ENCODE measurements around the gene PSKH1.

Gene PSKH1

DNA sequence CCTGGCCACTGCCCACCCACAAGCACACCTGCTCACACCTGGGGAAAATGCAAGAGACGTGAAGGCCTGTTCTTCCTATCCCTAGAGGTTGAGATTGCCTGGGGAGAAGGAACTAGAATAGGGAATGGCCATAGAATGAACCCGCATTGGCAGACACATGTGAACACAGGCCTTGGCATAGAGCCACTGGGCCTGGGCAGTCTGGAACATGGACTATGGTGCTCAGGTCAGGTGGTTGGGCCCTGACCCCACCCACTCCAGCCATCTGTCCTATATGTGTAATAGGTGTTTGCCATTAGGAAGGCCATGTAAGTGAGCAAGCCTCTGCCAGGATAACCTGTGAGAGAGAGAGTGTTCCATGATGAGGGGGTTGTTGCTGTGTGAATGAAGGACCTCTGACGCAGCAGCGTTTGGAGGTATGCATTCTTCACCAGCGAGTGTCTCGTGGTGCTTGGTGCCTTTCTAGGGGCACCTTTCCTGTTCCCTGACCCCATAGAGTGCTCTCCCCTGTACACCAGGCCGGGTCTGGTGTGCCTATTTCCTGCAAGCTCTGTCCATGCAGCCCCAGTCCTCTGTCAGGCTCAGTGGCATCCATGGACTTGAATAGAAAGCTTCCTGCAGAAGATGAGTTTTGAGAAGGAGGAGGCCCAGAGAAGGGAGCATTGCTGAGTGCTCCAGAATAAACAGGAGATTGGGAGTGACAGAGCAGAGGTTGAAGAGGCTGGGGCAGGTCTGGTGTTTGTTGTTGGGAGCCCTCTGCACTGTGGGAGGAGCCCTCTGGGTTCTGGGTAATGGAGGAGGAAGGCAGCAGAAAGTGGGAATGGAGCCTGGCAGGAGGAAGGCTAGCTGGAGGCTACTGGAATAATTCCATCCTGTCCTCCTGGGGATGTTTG lies 23.0 kb downstream of the PSKH1 start:
- H3K9ac ChIP-seq = no peak overlapping the region
- no peak overlapping the region for H2AFZ ChIP-seq
- no peak overlapping the region for H3K27ac ChIP-seq
- peaks cover 80% of the 10 kb centered on the region for H3K79me2 ChIP-seq
- H3K4me3 ChIP-seq (ENCODE audit: low read depth, low read length) = no peak overlapping the region
- peaks cover 13% of the 10 kb centered on the region for H3K4me1 ChIP-seq
- no peaks in the 10 kb centered on the region for H3K9me3 ChIP-seq (ENCODE audit: control insufficient read depth, low read length)
- H3K27me3 ChIP-seq (ENCODE audit: control insufficient read depth, insufficient read depth, low read length) = no peaks in the 10 kb centered on the region
- H3K4me2 ChIP-seq (ENCODE audit: low read length) = no peak overlapping the region
- TF ChIP-seq, protein P1, sequence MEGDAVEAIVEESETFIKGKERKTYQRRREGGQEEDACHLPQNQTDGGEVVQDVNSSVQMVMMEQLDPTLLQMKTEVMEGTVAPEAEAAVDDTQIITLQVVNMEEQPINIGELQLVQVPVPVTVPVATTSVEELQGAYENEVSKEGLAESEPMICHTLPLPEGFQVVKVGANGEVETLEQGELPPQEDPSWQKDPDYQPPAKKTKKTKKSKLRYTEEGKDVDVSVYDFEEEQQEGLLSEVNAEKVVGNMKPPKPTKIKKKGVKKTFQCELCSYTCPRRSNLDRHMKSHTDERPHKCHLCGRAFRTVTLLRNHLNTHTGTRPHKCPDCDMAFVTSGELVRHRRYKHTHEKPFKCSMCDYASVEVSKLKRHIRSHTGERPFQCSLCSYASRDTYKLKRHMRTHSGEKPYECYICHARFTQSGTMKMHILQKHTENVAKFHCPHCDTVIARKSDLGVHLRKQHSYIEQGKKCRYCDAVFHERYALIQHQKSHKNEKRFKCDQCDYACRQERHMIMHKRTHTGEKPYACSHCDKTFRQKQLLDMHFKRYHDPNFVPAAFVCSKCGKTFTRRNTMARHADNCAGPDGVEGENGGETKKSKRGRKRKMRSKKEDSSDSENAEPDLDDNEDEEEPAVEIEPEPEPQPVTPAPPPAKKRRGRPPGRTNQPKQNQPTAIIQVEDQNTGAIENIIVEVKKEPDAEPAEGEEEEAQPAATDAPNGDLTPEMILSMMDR (IDR thresholded peaks at IDR 0.05) = no peak
- H3K36me3 ChIP-seq (ENCODE audit: control insufficient read depth, insufficient read depth, low read length) = no peaks in the 10 kb centered on the region

DNA sequence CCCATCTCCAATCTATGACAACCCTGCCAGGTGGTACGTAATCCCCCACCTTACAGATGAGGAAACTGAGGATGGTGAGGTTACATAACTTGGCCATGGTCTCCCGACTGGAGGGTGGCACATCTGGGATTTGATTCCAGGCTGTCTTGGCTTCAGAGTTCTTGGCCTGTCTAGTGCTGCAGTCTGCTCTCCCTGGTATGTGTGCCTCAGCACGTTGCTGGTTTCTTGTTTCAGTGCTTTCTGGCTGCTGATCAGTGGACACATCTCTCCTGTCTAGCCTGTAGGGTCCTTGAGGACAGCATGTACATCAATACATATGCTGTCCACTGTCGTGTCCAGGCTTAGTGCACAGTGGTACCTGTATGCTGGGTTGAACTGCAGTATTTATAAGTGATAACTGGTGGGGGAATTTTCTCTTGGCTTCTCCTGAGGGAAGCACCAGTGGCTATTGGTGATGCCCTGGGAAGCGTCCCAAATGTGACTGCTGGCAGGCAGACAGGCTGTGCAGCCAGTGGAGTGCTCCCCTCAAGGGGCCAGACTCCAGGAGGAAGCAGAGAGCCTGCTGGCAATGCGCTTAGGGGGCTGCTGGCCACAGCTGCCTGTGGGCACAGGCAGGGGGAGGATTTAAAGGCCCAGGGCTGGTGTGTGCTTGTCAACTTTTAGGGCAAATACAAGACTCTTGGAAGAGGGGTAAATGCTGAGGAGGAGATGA lies 24.2 kb downstream of the PSKH1 start:
- peaks cover 13% of the 10 kb centered on the region for H3K4me1 ChIP-seq
- H3K9me3 ChIP-seq (ENCODE audit: control insufficient read depth, low read length) = no peaks in the 10 kb centered on the region
- H3K36me3 ChIP-seq (ENCODE audit: control insufficient read depth, insufficient read depth, low read length) = no peaks in the 10 kb centered on the region
- no peak overlapping the region for H2AFZ ChIP-seq
- no peak overlapping the region for H3K4me2 ChIP-seq (ENCODE audit: low read length)
- H3K27ac ChIP-seq = peak overlapping the region; percentile 52
- H3K79me2 ChIP-seq = peaks cover 77% of the 10 kb centered on the region
- H3K9ac ChIP-seq = no peak overlapping the region
- TF ChIP-seq, protein P1 (IDR thresholded peaks at IDR 0.05) = no peak
- H3K4me3 ChIP-seq (ENCODE audit: low read depth, low read length) = no peak overlapping the region
- H3K27me3 ChIP-seq (ENCODE audit: control insufficient read depth, insufficient read depth, low read length) = no peaks in the 10 kb centered on the region

DNA sequence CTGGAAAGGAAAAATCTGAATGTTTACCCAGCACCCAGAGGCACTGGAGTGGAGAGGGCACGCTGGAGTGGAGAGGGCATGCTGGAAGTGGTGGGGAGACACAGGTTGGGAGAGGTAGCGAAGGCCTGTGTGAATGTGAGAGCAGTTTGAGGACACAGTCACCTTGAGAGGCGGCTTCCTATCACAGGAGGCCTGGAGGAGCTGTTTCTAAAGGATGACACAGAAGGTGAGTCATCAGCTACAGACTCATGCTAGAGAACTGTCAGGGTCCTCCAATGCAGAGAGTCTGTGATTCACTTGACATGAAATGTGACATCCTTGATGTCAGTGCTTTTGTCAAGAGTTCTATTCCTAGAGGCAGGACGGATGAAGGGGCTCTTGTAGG lies 24.8 kb downstream of the PSKH1 start:
- Histone ChIP-seq H3K9me3 (ENCODE audit: control insufficient read depth, low read length) (no peaks in the 10 kb centered on the region), H3K79me2 (peaks cover 74% of the 10 kb centered on the region), H3K36me3 (ENCODE audit: control insufficient read depth, insufficient read depth, low read length) (no peaks in the 10 kb centered on the region), H3K27ac (peak overlapping the region; percentile 52), H3K27me3 (ENCODE audit: control insufficient read depth, insufficient read depth, low read length) (no peaks in the 10 kb centered on the region), H3K9ac (no peak overlapping the region), H2AFZ (no peak overlapping the region), H3K4me2 (ENCODE audit: low read length) (no peak overlapping the region), H3K4me1 (peaks cover 13% of the 10 kb centered on the region), H3K4me3 (ENCODE audit: low read depth, low read length) (no peak overlapping the region)
- TF ChIP-seq, protein P1 (IDR thresholded peaks at IDR 0.05) = no peak

DNA sequence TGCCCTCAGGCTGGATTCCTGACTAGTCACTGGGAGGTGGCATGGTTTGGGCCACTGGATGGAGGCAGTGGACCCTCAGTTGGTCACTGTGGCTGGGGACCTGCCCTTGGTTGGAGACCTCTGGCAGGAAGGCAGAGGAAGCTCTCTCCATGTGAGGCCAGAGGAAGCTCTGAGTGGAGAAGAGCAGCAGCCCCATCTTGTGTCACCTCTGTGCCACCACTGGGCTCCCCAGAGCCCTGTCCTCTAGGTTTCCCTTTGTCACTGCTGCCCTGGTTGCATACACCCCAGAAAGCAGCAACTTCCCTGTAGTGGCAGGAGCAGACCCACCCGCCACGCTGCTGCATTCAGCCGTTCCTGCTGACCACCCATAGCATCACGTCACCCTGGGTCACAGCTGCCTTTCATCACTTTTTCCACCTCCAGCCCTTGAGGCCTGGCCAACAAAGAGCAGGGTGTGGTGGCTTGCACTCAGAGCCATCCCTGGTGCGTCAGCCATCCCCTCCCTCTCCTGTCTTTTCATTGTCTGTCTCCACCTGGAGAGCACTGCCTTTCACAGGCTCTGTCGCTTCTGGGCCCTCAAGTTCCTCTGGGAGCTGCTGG lies 26.7 kb downstream of the PSKH1 start:
- H3K9me3 ChIP-seq (ENCODE audit: control insufficient read depth, low read length) = no peaks in the 10 kb centered on the region
- peaks cover 13% of the 10 kb centered on the region for H3K4me1 ChIP-seq
- H3K36me3 ChIP-seq (ENCODE audit: control insufficient read depth, insufficient read depth, low read length) = no peaks in the 10 kb centered on the region
- no peak overlapping the region for H3K27ac ChIP-seq
- no peaks in the 10 kb centered on the region for H3K27me3 ChIP-seq (ENCODE audit: control insufficient read depth, insufficient read depth, low read length)
- H3K9ac ChIP-seq = no peak overlapping the region
- H3K4me2 ChIP-seq (ENCODE audit: low read length) = no peak overlapping the region
- TF ChIP-seq, protein P1 (IDR thresholded peaks at IDR 0.05) = no peak
- H2AFZ ChIP-seq = no peak overlapping the region
- H3K4me3 ChIP-seq (ENCODE audit: low read depth, low read length) = no peak overlapping the region
- peaks cover 70% of the 10 kb centered on the region for H3K79me2 ChIP-seq
